H9 (cell line): ENCODE data around the gene LOXHD1. TPM values are rescaled to one million over a fixed set of nuclear protein-coding genes. Genes with fewer than 3 reads are reported as not detected.

Source experiments
- DNase-seq: peaks from one replicate; pipeline ENCODE4 v3.0.0-alpha.2; 2017
- H2AFZ ChIP-seq: one replicate; pipeline ENCODE4 v1.6.1; 2013; ENCODE audit warnings: mild to moderate bottlenecking, low read length, control low read depth, moderate library complexity
- H2AK5ac ChIP-seq: 2 replicates; pipeline ENCODE4 v1.6.1; 2013; ENCODE audit warnings: low read length, control low read depth, mixed read lengths; ENCODE audit not compliant: insufficient read length
- H2BK120ac ChIP-seq: one replicate; pipeline ENCODE4 v1.6.1; 2013; ENCODE audit warnings: low read depth, mild to moderate bottlenecking, low read length, control low read depth, inconsistent platforms; ENCODE audit not compliant: poor library complexity, severe bottlenecking
- H2BK12ac ChIP-seq: 2 replicates; pipeline ENCODE4 v1.6.1; 2013; ENCODE audit warnings: low read length, control low read depth, mixed read lengths, low read depth; ENCODE audit not compliant: insufficient read length
- H2BK15ac ChIP-seq: 2 replicates; pipeline ENCODE4 v1.6.1; 2013; ENCODE audit warnings: low read depth, low read length, control low read depth
- H2BK20ac ChIP-seq: one replicate; pipeline ENCODE4 v1.6.1; 2013; ENCODE audit warnings: low read depth, mild to moderate bottlenecking, low read length, control low read depth, inconsistent platforms; ENCODE audit not compliant: poor library complexity, severe bottlenecking
- H2BK5ac ChIP-seq: 2 replicates; pipeline ENCODE4 v1.6.1; 2013; ENCODE audit warnings: low read length, control low read depth, mixed read lengths; ENCODE audit not compliant: insufficient read length
- H3K14ac ChIP-seq: 2 replicates; pipeline ENCODE4 v1.6.1; 2013; ENCODE audit warnings: low read length, control low read depth; ENCODE audit not compliant: insufficient read depth
- H3K18ac ChIP-seq: 2 replicates; pipeline ENCODE4 v1.6.1; 2013; ENCODE audit warnings: low read depth, mild to moderate bottlenecking, mixed read lengths, low read length, control low read depth; ENCODE audit not compliant: insufficient read length
- H3K23ac ChIP-seq: 2 replicates; pipeline ENCODE4 v1.6.1; 2013; ENCODE audit warnings: low read length, control low read depth, mixed read lengths, low read depth; ENCODE audit not compliant: insufficient read length
- H3K23me2 ChIP-seq: 2 replicates; pipeline ENCODE4 v1.6.1; 2013; ENCODE audit warnings: low read depth, mild to moderate bottlenecking, mixed read lengths, low read length, control low read depth; ENCODE audit not compliant: insufficient read length, poor library complexity, severe bottlenecking
- H3K27ac ChIP-seq: 2 replicates; pipeline ENCODE4 v1.5.1; 2013; ENCODE audit warnings: low read length, control low read depth, mixed read lengths, low read depth; ENCODE audit not compliant: insufficient read length
- H3K27me3 ChIP-seq: 2 replicates; pipeline ENCODE4 v1.6.1; 2013; ENCODE audit warnings: low read length, control low read depth, inconsistent platforms; ENCODE audit not compliant: insufficient read depth
- H3K4ac ChIP-seq: 2 replicates; pipeline ENCODE4 v1.6.1; 2013; ENCODE audit warnings: low read depth, mild to moderate bottlenecking, control low read depth, inconsistent platforms, low read length, moderate library complexity
- H3K4me1 ChIP-seq: 2 replicates; pipeline ENCODE4 v1.6.1; 2013; ENCODE audit warnings: low read length, control low read depth, inconsistent platforms; ENCODE audit not compliant: insufficient read depth
- H3K4me2 ChIP-seq: 2 replicates; pipeline ENCODE4 v1.6.1; 2013; ENCODE audit warnings: low read length, control low read depth, mixed read lengths; ENCODE audit not compliant: insufficient read length, insufficient read depth
- H3K56ac ChIP-seq: 2 replicates; pipeline ENCODE4 v1.6.1; 2013; ENCODE audit warnings: low read depth, mild to moderate bottlenecking, mixed read lengths, low read length, control low read depth; ENCODE audit not compliant: insufficient read length
- H3K79me1 ChIP-seq: 2 replicates; pipeline ENCODE4 v1.6.1; 2013; ENCODE audit warnings: low read depth, mild to moderate bottlenecking, moderate library complexity, low read length, control low read depth, inconsistent platforms; ENCODE audit not compliant: insufficient read depth, poor library complexity, severe bottlenecking
- H3K79me2 ChIP-seq: 2 replicates; pipeline ENCODE4 v1.6.1; 2013; ENCODE audit warnings: low read length, control low read depth, inconsistent platforms; ENCODE audit not compliant: insufficient read depth
- H3K9ac ChIP-seq: 2 replicates; pipeline ENCODE4 v1.6.1; 2013; ENCODE audit warnings: low read length, control low read depth, mixed read lengths; ENCODE audit not compliant: insufficient read length; ENCODE audit errors: extremely low read depth
- H3K9me3 ChIP-seq: one replicate; pipeline ENCODE4 v1.6.1; 2013; ENCODE audit warnings: low read depth, low read length, inconsistent platforms; ENCODE audit not compliant: control insufficient read depth
- H3T11ph ChIP-seq: one replicate; pipeline ENCODE4 v1.6.1; 2013; ENCODE audit warnings: mild to moderate bottlenecking, low read length, control low read depth, inconsistent platforms
- H4K20me1 ChIP-seq: one replicate; pipeline ENCODE4 v1.6.1; 2013; ENCODE audit not compliant: control insufficient read depth, insufficient read length, insufficient read depth
- H4K5ac ChIP-seq: 2 replicates; pipeline ENCODE4 v1.6.1; 2013; ENCODE audit warnings: low read depth, mild to moderate bottlenecking, mixed read lengths, low read length, control low read depth; ENCODE audit not compliant: insufficient read length
- H4K8ac ChIP-seq: replicated peaks from 2 replicates; pipeline ENCODE4 v1.6.1; 2013; ENCODE audit warnings: low read length, control low read depth, mixed read lengths, low read depth; ENCODE audit not compliant: insufficient read length
- H4K91ac ChIP-seq: 2 replicates; pipeline ENCODE4 v1.6.1; 2013; ENCODE audit warnings: low read depth, mild to moderate bottlenecking, moderate library complexity, mixed read lengths, low read length, control low read depth; ENCODE audit not compliant: insufficient read length
- H3K27ac Mint-ChIP-seq, 3 experiments: 2 replicates in 2 of 3; 3 replicates in 1 of 3; pipeline ENCODE4 v1.8.0; 2020 to 2021; ENCODE audit warnings: mixed read lengths in 3 of 3, mild to moderate bottlenecking in 1 of 3, moderate library complexity in 1 of 3
- H3K27me3 Mint-ChIP-seq: 2 replicates; pipeline ENCODE4 v1.8.0; 2021; ENCODE audit warnings: low read depth, mild to moderate bottlenecking, moderate library complexity, mixed read lengths
- H3K36me3 Mint-ChIP-seq, 3 experiments: 2 replicates in 2 of 3; 3 replicates in 1 of 3; pipeline ENCODE4 v1.8.0; 2020 to 2021; ENCODE audit warnings: low read depth in 3 of 3, mixed read lengths in 3 of 3; ENCODE audit not compliant: insufficient read depth in 1 of 3
- H3K4me1 Mint-ChIP-seq, 2 experiments: 2 replicates each; pipeline ENCODE4 v1.8.0; 2020; ENCODE audit warnings: mixed read lengths in 2 of 2
- H3K4me3 Mint-ChIP-seq, 2 experiments: 2 replicates in 1 of 2; 3 replicates in 1 of 2; pipeline ENCODE4 v1.8.0; 2020 to 2021; ENCODE audit warnings: mild to moderate bottlenecking in 2 of 2, mixed read lengths in 2 of 2, moderate library complexity in 1 of 2
- H3K9me3 Mint-ChIP-seq, 2 experiments: 2 replicates in 1 of 2; 3 replicates in 1 of 2; pipeline ENCODE4 v1.8.0; 2020; ENCODE audit warnings: mild to moderate bottlenecking in 2 of 2, mixed read lengths in 2 of 2, moderate library complexity in 1 of 2
- WGBS: extraction: QIAGEN DNeasy Blood & Tissue Kit; methylation state at CpG from one replicate; pipeline ENCODE4 v1.1.7; 2013; ENCODE audit warnings: missing lambda C conversion rate, low lambda C conversion rate, mixed read lengths; ENCODE audit not compliant: insufficient read length; ENCODE audit errors: extremely low coverage; 5-methylcytosine and 5-hydroxymethylcytosine counted together
- total RNA-seq: library from RNA; stranded (reverse); gene quantifications from 2 replicates; pipeline ENCODE4 v1.2.1, GENCODE V29; 2021
- TF ChIP-seq, protein P1 (sequence below): fragments of 200-600 bp; sonication (generic); conservative IDR thresholded peaks from 3 replicates; pipeline ENCODE4 v1.8.0; 2021; ENCODE audit warnings: antibody characterized with exemption, mild to moderate bottlenecking

The LOXHD1 gene
- total RNA-seq, 1 experiment from 2014 or later = 0.07 TPM

DNA sequence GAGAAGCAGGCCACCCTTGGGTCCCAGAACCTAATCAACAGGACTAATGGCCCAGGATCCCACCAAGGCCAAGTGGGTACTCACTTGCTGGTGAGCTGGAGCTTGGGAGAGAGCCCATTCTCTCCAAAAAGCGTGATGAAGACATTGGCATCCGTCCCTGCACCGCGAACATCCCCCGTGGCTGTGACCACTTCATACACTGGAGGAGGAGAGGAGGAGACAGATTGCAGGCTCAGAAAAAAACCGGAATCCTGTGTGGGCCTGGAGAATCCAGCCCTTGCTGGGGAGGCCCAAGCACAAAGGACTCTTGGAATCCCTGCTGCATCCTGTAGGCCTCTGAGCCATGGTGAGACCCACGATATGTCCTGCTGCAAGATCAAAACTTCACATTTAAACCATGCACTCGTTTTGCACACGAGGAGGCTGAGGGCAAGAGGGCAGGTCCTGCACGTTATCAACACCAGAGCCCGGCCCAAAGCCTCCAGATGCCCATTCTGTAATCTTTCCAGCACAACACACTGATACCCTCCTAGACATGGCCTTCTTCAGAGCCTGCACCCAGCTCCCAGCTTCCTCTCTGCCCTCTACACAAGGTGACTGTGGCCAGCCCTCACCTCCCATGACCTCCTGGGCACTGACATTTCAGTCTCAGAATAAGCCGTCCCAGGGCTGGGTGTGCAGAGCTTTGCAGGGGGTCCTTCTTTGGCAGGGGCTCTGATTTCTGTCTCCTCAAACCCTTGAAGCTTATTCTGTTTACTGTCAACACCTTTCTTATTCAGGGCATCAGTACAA, 7.8 kb downstream of the LOXHD1 start:
- peaks cover 5% of the 10 kb centered on the region; the same call in 1 of the 2 replicates for H3K27me3 Mint-ChIP-seq
- TF ChIP-seq, protein P1, sequence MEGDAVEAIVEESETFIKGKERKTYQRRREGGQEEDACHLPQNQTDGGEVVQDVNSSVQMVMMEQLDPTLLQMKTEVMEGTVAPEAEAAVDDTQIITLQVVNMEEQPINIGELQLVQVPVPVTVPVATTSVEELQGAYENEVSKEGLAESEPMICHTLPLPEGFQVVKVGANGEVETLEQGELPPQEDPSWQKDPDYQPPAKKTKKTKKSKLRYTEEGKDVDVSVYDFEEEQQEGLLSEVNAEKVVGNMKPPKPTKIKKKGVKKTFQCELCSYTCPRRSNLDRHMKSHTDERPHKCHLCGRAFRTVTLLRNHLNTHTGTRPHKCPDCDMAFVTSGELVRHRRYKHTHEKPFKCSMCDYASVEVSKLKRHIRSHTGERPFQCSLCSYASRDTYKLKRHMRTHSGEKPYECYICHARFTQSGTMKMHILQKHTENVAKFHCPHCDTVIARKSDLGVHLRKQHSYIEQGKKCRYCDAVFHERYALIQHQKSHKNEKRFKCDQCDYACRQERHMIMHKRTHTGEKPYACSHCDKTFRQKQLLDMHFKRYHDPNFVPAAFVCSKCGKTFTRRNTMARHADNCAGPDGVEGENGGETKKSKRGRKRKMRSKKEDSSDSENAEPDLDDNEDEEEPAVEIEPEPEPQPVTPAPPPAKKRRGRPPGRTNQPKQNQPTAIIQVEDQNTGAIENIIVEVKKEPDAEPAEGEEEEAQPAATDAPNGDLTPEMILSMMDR = no peak
- no peak overlapping the region for H3K9ac ChIP-seq
- H3K79me1 ChIP-seq = no peaks in the 10 kb centered on the region
- no peaks in the 10 kb centered on the region for H3K9me3 ChIP-seq
- H3K4me1 Mint-ChIP-seq = no peaks in the 10 kb centered on the region
- no peak overlapping the region for H3K23ac ChIP-seq
- no peak overlapping the region for H3K27ac Mint-ChIP-seq
- no peak overlapping the region for H2BK5ac ChIP-seq
- no peaks in the 10 kb centered on the region for H3K79me2 ChIP-seq
- no peak overlapping the region for H3K14ac ChIP-seq
- H3K36me3 Mint-ChIP-seq = no peaks in the 10 kb centered on the region
- no peak overlapping the region for H3K4ac ChIP-seq
- no peaks in the 10 kb centered on the region for H3K4me1 ChIP-seq
- no peak overlapping the region for H2AFZ ChIP-seq
- H3T11ph ChIP-seq = no peak overlapping the region
- H3K18ac ChIP-seq = no peak overlapping the region
- DNase-seq = no peak
- H3K27ac ChIP-seq = no peak overlapping the region
- no peak overlapping the region for H2BK20ac ChIP-seq
- H3K23me2 ChIP-seq = no peaks in the 10 kb centered on the region
- no peak overlapping the region for H3K4me2 ChIP-seq
- H3K56ac ChIP-seq = no peak overlapping the region
- peaks cover 5% of the 10 kb centered on the region for H4K20me1 ChIP-seq
- no peak overlapping the region for H2BK12ac ChIP-seq
- H3K4me3 Mint-ChIP-seq = no peak overlapping the region
- no peak overlapping the region for H4K91ac ChIP-seq
- H2BK120ac ChIP-seq = no peak overlapping the region
- no peak overlapping the region for H4K5ac ChIP-seq
- no peaks in the 10 kb centered on the region for H3K9me3 Mint-ChIP-seq
- H3K27me3 ChIP-seq = no peaks in the 10 kb centered on the region
- no peak overlapping the region for H2BK15ac ChIP-seq
- WGBS = no CpG with 5 or more reads among the region's 12 CpGs
- no peak overlapping the region for H2AK5ac ChIP-seq
- no peak overlapping the region for H4K8ac ChIP-seq
